GM18858 (cell line): ENCODE data around the gene NFIB.

ENCODE experiments used
- ATAC-seq: cut with Tn5 transposase; IDR thresholded peaks from one replicate; pipeline ENCODE4 v1.9.1; 2021; ENCODE audit not compliant: unreplicated experiment

NFIB gene

GRCh38 chr9:14158916-14159315, 155.0 kb downstream of the NFIB start:
- no peak for ATAC-seq

DNA sequence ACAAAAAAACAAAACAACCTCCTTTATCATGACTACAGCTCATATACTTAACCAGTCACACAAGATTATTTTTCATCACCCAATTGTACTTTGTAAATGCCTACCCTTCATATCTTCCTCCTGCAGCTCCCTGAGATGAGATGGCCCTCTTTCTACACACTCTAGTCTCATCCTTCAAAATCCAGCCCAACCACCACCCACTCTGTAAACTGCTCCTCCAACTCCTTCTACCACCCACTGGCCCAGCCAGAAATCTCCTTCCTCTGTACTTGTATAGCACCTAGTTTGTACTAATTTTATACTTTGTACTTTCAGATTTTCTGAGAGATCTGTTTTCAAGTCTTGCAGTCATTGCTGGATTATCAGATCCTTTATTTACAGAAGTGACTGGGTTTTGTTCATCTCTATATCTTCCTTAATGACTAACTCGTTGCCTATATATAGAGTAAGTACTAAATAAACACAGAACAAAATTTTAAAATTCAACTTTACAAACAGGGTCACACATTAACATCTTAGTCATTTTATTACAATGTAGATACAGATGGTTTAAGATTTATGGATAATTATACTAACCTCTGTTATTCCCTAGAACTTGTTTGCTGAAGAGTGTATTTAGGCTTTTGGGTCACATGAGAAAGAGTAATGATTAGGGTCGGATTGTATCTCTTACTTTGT, 155.7 kb downstream of the NFIB start:
- no peak for ATAC-seq

DNA sequence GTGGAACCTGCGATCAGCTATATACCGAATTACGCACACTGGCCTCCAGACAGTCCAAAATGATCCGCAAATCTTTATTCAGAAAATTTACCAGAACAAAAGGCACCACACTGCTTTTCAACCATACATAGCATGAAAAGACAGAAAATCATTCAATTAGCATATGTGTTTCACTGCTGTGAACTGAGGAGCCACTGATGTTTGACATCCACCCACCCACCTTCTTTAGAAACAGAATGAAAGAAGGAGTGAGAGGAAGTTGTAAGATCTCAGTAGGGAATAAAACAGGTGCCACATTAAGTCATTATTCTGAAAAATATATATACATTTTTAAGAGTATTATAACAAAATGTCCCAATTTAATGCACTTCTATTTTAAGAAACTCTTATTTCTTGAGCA, 156.8 kb downstream of the NFIB start:
- no peak for ATAC-seq

GRCh38 chr9:14156046-14156445, 157.9 kb downstream of the NFIB start:
- ATAC-seq: peak; percentile 96

GRCh38 chr9:14155237-14155636, 158.7 kb downstream of the NFIB start:
- ATAC-seq: no peak

DNA sequence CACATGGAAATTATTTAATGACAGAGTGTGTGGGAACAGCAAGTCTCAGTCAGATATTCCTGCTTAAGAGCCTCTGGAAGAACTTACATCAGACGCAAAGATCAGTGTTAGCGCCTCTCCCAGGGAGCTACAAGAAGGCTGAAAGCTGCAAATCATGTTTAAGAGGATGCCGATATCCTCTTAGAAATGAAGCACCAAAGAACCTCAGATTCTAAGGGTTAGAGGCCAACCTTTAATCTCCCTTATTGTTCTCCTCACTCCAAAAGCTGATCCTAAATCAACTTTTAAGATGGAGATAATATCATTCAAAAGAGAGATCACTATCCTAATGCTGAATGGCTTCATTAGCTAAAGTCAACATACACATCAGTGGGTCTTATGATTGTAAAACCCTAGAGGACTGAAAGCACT, 160.6 kb downstream of the NFIB start:
- no peak for ATAC-seq

GRCh38 chr9:14151451-14151850, 162.5 kb downstream of the NFIB start:
- no peak for ATAC-seq

DNA sequence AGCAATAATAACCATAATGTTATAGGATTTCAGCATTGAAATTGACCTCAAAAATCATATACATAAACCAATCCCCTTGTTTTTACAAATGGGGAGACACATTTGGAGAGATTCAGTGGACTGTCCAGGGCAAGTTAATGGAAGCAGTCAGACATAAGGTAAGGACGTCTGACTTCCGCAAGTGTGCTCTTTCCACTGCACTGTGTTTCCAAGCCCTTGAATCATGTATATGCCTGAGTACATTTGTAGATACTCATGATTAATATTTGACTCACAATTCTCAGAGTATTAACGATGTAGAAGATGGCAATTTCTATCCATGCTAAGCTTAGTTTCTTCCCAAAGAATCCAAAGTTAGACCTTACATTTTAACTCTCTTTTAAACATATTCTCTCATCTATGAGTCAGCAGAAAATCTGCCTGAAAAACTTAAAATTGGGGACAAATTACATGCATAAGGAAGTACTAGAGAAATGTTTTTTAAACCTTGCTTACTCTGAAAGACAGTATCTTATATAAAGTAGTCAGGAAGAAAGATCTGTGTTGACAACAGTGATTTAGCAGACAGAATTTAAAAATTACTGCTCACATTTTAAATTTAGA, 165.3 kb downstream of the NFIB start:
- ATAC-seq: no peak

DNA sequence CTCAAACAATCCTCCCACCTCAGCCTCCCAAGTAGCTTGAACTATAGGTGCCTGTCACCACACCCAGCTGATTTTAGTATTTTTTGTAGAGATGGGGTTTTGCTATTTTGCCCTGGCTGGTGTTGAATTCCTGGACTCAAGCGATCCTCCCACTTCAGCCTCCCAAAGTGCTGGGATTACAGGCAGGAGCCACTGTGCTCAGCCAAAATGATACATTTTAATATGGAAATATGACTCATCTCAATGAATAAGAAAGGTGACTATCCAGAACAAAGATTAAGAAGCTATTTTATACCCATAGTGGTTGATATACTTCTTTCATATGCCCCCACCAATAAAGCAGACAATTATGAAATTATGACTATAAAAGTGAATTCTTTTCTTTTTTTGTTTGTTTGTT, 166.2 kb downstream of the NFIB start:
- no peak for ATAC-seq

- no peak for ATAC-seq
Observed at GRCh38 chr9:14146201-14146874, 167.6 kb downstream of the NFIB start.

- no peak for ATAC-seq
Observed at GRCh38 chr9:14144215-14144614, 169.7 kb downstream of the NFIB start.

GRCh38 chr9:14141699-14142098, 172.2 kb downstream of the NFIB start:
- ATAC-seq: no peak

DNA sequence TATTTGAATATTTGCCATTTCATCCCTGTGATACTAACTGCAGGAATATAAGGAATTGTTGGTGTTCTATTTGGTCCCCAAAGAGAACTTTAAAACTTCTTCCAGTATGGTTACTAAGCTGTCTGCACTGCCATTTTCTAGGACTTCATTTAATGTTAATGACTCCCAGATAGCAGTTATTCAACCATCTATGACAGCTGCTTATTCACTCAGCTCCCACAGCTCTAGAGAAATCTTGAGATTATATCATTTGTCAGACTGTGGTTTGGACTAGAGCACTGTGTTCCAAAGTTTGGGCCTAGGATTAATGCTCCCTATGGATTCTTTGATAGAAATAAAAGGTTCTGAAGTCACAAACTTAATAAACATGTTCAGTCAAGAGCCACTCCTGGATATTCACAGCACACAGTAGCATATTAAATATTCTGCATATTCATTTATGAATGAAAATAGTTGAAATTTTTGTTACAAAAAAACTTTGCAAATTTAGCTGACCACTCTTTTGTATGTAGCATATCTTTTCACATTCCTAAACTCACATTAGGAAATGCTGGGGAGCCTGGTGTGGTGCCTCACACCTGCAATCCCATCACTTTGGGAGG, 173.7 kb downstream of the NFIB start:
- no peak for ATAC-seq

DNA sequence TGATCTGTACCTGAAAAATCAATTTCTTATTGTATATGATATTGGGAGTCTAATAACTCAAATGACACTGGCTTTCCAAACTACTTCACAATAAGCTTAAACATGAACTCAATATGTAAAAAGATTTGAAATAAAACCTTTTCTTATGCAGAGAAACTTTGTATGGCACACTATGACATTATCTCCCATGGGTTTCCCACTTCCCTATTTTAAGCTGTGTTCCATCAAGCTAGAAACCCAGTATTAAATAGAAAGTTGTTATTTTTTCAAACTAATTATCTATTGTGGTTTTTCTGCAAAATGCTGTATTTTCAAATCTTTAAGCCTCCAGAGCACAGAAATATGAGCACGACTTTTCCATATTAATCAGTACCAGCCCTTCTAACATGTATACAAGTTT, 174.7 kb downstream of the NFIB start:
- ATAC-seq: no peak

DNA sequence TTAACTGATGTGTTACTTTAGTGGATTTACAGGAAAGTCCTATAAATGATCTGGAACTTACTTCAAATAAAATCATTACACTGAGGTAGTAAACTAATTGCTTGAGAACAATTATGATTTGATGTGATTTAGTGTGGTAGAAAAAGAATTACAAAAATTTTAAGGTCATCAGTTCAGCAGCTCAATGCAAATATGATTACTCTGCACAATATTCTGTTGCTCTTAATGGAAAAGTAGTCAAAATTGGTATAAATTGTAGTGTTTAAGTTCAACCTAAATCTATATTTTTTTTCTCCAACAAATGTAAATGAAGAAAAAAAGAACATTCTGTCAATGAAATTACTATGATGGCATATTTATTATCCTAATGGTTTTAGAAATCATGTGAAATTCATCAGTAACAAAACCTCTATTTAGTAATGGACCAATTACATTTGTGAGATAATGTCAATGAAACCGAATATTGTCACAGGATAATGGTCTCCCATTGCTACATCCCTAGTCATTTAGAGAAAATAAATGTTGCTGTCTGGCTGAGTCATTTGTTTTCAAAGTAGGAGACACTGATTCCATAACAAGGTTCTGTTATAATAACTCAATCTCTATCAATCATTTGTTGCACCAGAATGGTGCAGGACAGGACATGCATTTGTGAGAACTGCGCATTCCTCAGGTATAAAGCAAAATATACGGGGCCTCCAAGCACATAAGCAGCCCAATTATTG, 177.1 kb downstream of the NFIB start:
- ATAC-seq: no peak

- no peak for ATAC-seq
Observed at GRCh38 chr9:14136047-14136635, 177.8 kb downstream of the NFIB start.

- ATAC-seq: no peak
Observed at GRCh38 chr9:14135421-14135820, 178.5 kb downstream of the NFIB start.

DNA sequence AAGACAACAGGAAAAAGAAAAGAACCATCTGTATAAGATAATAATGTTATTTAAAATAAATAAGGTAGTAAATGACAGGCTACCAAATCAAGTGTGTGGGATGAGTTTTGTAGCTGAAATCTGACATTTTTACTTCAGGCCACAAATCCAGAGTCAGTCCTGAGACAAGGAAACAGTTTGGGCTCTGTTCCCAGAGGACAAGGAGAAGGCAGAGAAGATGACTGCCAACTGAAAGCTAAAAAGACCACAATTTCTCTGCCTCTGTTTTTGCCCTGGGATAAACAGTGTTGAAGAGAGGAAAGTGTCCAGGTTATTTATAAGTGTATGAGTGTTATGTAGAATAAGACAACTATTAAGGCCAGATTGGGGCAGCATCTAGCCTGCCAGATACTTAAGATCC, 180.5 kb downstream of the NFIB start:
- no peak for ATAC-seq

GRCh38 chr9:14132775-14133174, 181.2 kb downstream of the NFIB start:
- no peak for ATAC-seq

GRCh38 chr9:14131356-14132088, 182.4 kb downstream of the NFIB start:
- ATAC-seq: no peak
